GM19099 (cell line): ENCODE measurements around the gene WDR87.

Source experiments
- POLR2A ChIP-seq: IDR thresholded peaks from 3 replicates; pipeline ENCODE4 v1.6.1; 2011; ENCODE audit warnings: low read depth; ENCODE audit not compliant: insufficient read length; ENCODE audit errors: extremely low read depth

Gene WDR87

GRCh38 chr19:37906869-37907734 is 708 bp upstream of the WDR87 start, which contains the start of gene SIPA1L3:
Gene SIPA1L3 (plus strand): TSS chr19:37907208. CDS start chr19:38081566, 174,358 bp downstream.
- peak; percentile 71 for TF ChIP-seq POLR2A

DNA sequence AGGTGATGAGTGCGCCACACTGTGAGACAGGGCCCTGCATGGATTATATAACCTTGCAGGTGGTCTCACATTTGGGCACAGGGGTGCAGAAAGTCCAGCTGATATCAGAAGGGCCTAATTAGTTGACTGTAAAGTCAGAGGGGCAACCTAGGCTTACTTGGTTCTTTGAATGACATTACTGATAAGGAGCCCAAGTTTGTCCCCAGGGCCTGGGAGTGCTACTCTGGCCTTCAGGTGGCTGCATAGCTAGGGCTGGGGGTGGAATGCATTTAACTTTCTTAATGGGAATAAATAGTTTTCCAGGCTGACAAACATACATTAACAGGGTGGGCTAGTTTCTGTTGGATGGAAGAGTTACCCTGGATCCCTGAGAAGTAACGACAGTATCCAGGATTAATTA is 3.3 kb downstream of the WDR87 start:
- no peak for TF ChIP-seq POLR2A

GRCh38 chr19:37902668-37903067 is 3.7 kb downstream of the WDR87 start:
- no peak for TF ChIP-seq POLR2A

- no peak for TF ChIP-seq POLR2A
These were observed 6.4 kb downstream of the WDR87 start for GRCh38 chr19:37899966-37900365.

DNA sequence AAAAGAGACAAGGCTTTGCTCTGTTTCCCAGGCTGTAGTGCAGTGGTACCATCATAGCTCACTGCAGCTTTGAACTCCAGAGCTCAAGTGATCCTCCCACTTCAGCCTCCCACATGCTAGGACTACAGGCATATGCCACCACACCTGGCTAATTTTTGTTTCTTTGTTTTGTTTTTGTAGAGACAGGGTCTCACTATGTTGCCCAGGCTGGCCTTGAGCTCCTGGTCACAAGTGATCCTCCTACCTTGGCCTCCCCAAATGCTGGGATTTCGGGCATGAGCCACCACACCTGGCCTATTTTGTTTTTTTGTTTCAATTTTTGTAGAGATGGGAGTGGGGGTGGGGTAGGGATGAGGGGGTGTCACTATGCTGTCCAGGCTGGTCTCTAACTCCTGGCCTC is 6.9 kb downstream of the WDR87 start:
- TF ChIP-seq POLR2A, result no peak

GRCh38 chr19:37896180-37896579 is 10.2 kb downstream of the WDR87 start:
- no peak for TF ChIP-seq POLR2A

DNA sequence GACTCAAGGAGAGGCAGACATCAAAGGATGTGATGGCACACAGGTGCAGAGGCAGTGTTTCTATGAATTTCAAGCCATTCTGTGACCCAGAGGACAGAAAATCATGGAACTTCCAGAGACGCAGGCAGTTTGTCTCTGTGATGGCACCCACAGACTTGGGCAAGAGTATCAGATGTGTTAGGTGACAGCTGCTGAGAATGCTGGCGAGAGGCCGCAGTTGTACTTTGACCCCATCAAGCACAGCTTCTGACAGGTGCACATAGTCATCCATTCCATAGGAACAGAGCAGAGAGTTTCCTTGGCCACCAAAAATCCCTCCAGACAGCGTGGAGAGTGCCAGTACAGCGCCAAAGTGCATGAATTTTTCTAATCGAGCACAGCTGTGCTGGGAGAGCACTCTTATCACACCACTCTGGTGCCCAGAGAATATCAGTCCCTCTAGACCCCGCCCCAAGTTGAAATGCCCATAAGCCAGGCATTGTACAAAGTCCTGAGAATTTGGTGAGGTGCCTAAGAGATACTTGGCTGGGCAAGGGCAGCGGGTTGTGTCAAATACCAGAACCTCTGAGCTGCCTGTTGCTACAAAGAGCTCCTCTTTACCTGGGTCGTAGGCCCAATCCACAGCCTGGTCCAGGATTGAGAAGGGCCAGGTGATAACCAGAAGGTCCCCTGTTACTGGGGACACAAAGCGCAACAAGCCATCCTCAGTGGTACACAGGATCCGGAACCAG is 12.4 kb downstream of the WDR87 start:
- TF ChIP-seq POLR2A, result no peak

- no peak for TF ChIP-seq POLR2A
These were observed 19.8 kb downstream of the WDR87 start for GRCh38 chr19:37886571-37886970.

DNA sequence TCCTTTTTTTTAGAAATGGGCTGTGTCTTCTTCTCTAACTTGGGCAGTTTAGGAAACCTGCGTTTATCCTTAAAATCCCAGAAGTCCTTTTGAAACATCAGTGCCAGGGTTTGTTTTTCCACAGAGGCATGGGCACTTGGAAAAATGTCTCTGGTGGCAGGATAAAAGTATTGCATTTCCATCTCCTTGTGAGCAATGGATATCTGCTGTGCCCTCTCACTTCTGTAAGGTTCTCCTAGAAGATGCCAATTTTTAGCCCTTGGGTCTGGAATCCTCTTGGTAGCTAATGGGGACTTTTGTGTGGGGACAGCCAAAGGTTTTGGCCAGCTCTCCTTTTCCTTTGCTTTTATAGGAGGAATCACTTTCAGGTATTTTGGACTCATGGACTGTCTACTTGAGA is 21.0 kb downstream of the WDR87 start:
- no peak for TF ChIP-seq POLR2A

- no peak for TF ChIP-seq POLR2A
These were observed 29.2 kb downstream of the WDR87 start for GRCh38 chr19:37877147-37877546.

DNA sequence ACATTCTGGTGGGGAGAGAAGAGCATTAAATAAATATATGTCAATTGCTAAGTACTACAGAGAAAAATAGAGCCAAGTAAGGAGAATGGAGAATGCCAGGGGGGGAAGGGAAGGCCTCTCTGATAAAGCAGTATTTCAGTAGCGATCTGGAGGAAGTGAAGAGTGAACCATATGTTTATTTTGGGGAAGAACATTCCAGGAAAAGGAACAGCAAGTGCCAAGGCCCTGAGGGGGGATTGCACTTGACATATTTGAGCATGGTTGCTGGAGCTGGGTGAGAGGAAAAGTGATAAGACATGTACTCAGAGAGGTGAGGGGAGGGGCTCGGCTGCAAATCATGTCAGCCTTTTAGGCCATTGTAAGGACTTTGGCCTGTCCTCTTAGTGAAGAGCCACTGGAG is 30.4 kb downstream of the WDR87 start:
- TF ChIP-seq POLR2A, result no peak

DNA sequence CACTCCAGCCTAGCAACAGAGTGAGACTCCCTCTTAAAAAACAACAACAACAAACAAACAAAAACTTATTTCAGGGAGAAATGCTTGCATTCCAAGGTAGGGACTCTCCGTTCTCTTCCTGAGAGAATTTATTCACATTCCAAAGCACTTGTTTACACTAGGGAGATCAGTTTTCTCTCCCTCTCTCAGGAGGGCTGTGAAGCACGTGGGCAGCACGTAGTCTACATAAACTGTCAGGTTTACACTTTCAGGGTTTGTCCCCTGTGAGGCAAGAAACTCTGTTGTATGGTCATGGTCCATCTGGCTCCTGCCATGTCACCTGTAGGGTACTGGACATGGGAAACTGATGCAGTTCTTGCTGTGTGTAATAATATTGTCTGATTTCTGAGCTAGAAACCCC is 31.6 kb downstream of the WDR87 start:
- TF ChIP-seq POLR2A, result no peak

GRCh38 chr19:37872383-37872782 is 34.0 kb downstream of the WDR87 start:
- no peak for TF ChIP-seq POLR2A

DNA sequence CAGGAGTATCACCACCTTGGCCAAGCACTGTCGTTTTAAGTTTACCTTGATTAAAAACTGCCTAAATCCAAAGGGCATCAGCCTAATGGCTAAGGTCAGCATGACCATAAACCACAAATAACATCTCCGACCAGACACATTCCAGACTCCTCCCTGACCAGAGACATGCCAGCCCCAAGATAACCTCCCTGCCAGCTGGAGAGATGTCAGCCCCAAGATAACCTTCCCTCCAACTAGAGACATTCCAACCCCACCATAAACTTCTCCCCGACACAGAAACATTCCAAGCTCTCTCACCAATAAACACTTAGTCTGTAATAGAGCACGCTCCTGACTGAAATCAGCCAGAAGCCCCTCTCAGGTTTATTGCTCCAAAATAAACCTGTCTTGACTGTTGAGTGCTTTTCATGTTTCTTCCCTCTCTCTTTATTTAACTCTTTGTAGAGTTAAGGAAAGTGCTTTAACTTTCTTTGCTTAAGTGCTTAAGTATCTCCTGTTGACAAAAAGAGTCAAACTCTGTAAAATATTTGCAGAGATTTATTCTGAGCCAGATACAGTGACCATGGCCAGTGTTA is 36.5 kb downstream of the WDR87 start:
- TF ChIP-seq POLR2A, result no peak

- no peak for TF ChIP-seq POLR2A
These were observed 38.6 kb downstream of the WDR87 start for GRCh38 chr19:37867831-37868230.

GRCh38 chr19:37864501-37864900 is 41.9 kb downstream of the WDR87 start:
- TF ChIP-seq POLR2A, result no peak
